Measurements from ENCODE around the gene SYT15.
"Not testable (repeated sequence)": the region's sequence is repeated elsewhere in the genome, so short reads cannot be mapped to it uniquely, and the experiment has no call there.

DNA sequence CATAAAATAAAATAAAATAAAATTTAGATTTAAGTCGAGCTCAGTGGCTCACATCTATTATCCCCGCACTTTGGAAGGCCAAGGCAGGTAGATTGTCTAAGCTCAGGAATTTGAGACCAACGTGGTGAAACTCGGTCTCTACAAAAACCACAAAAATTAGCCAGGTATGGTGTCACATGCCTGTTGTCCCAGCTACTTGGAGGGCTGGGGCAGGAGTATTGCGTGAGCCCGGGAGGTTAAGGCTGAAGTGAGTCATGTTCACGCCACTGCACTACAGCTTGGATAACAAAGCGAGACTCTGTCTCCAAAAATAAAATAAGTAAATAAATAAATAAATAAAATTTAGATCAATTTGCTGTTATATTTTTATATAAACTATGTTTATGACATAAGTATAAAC lies 12.1 kb downstream of the SYT15 start:
- TF ChIP-seq, protein P1, sequence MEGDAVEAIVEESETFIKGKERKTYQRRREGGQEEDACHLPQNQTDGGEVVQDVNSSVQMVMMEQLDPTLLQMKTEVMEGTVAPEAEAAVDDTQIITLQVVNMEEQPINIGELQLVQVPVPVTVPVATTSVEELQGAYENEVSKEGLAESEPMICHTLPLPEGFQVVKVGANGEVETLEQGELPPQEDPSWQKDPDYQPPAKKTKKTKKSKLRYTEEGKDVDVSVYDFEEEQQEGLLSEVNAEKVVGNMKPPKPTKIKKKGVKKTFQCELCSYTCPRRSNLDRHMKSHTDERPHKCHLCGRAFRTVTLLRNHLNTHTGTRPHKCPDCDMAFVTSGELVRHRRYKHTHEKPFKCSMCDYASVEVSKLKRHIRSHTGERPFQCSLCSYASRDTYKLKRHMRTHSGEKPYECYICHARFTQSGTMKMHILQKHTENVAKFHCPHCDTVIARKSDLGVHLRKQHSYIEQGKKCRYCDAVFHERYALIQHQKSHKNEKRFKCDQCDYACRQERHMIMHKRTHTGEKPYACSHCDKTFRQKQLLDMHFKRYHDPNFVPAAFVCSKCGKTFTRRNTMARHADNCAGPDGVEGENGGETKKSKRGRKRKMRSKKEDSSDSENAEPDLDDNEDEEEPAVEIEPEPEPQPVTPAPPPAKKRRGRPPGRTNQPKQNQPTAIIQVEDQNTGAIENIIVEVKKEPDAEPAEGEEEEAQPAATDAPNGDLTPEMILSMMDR (IDR thresholded peaks at IDR 0.05) = not testable (repeated sequence)
- TF ChIP-seq POLR2A, EP300 (IDR thresholded peaks at IDR 0.05): not testable (repeated sequence)

Measured in tibial nerve (tissue), 4 donors.